Neural cell (in vitro differentiated cells): ENCODE measurements around the gene TEKT3. TPM values are rescaled to one million over a fixed set of nuclear protein-coding genes. Genes with fewer than 3 reads are reported as not detected.

Source experiments
- H2AFZ ChIP-seq: fragments of 200-600, 300-800 bp; sonication (generic), shearing (Covaris generic); 2 replicates; pipeline ENCODE4 v1.6.0; 2014; ENCODE audit warnings: low read depth, mild to moderate bottlenecking, antibody characterized with exemption, low read length, moderate library complexity
- H3F3A ChIP-seq: fragments of 200-600 bp; shearing (Covaris generic); 2 replicates; pipeline ENCODE4 v1.6.1; 2016; ENCODE audit warnings: mild to moderate bottlenecking, moderate library complexity, mixed read lengths, antibody characterized with exemption, low read length; ENCODE audit not compliant: insufficient read depth, poor library complexity, severe bottlenecking
- H3K27ac ChIP-seq: fragments of 200-600, 300-800 bp; sonication (generic), shearing (Covaris generic); 2 replicates; pipeline ENCODE4 v1.5.1; 2014; ENCODE audit warnings: mild to moderate bottlenecking, low read length, moderate library complexity
- H3K27me3 ChIP-seq: fragments of 300-800, 200-600 bp; sonication (generic), shearing (Covaris generic); 2 replicates; pipeline ENCODE4 v1.6.0; 2014; ENCODE audit warnings: mild to moderate bottlenecking, low read depth, low read length, moderate library complexity; ENCODE audit not compliant: insufficient read depth
- H3K36me3 ChIP-seq: fragments of 300-800, 200-600 bp; sonication (generic), shearing (Covaris generic); 2 replicates; pipeline ENCODE4 v1.5.1; 2014; ENCODE audit warnings: mild to moderate bottlenecking, antibody characterized with exemption, low read length, moderate library complexity; ENCODE audit not compliant: insufficient read depth
- H3K4me2 ChIP-seq: fragments of 300-800, 200-600 bp; sonication (generic), shearing (Covaris generic); 2 replicates; pipeline ENCODE4 v1.6.0; 2014; ENCODE audit warnings: mild to moderate bottlenecking, low read length
- H3K4me3 ChIP-seq: fragments of 300-800, 200-600 bp; sonication (generic), shearing (Covaris generic); 2 replicates; pipeline ENCODE4 v1.5.1; 2014; ENCODE audit warnings: mild to moderate bottlenecking, low read length, moderate library complexity
- H3K79me2 ChIP-seq: fragments of 200-600 bp; shearing (Covaris generic); replicated peaks from 2 replicates; pipeline ENCODE4 v1.6.0; 2014; ENCODE audit warnings: mild to moderate bottlenecking, low read length, moderate library complexity; ENCODE audit not compliant: insufficient read depth
- H3K9ac ChIP-seq: fragments of 300-800, 200-600 bp; sonication (generic), shearing (Covaris generic); 2 replicates; pipeline ENCODE4 v1.6.1; 2016; ENCODE audit warnings: mild to moderate bottlenecking, low read length, mixed read lengths
- H3K9me2 ChIP-seq: fragments of 200-600 bp; shearing (Covaris generic); 2 replicates; pipeline ENCODE4 v1.6.1; 2016; ENCODE audit warnings: mild to moderate bottlenecking, low read length, mixed read lengths; ENCODE audit not compliant: insufficient read depth
- H3K9me3 ChIP-seq: fragments of 200-600, 300-800 bp; sonication (generic), shearing (Covaris generic); 2 replicates; pipeline ENCODE4 v1.6.1; 2016; ENCODE audit warnings: mild to moderate bottlenecking, mixed run types, low read length, moderate library complexity, mixed read lengths
- H4K20me1 ChIP-seq: fragments of 200-600 bp; shearing (Covaris generic); 2 replicates; pipeline ENCODE4 v1.6.1; 2016; ENCODE audit warnings: mild to moderate bottlenecking, mixed run types; ENCODE audit not compliant: insufficient read depth
- CTCF ChIP-seq: fragments of 450-650 bp; IDR thresholded peaks from 2 replicates; pipeline ENCODE4 v1.5.1; 2014; ENCODE audit warnings: antibody characterized with exemption, mild to moderate bottlenecking, moderate library complexity; ENCODE audit not compliant: poor library complexity, severe bottlenecking
- EP300 ChIP-seq: fragments of 450-650 bp; conservative IDR thresholded peaks from 2 replicates; pipeline ENCODE4 v1.6.1; 2014; ENCODE audit warnings: antibody characterized with exemption, mild to moderate bottlenecking, moderate library complexity; ENCODE audit not compliant: poor library complexity, severe bottlenecking
- EZH2 ChIP-seq: fragments of 200-600, 300-800 bp; shearing (Covaris generic), sonication (generic); IDR thresholded peaks from 2 replicates; pipeline ENCODE4 v1.6.1; 2014; ENCODE audit warnings: antibody characterized with exemption, low read length, borderline replicate concordance, mild to moderate bottlenecking; ENCODE audit not compliant: insufficient read depth, poor library complexity, severe bottlenecking
- MXI1 ChIP-seq: fragments of 450-650 bp; conservative IDR thresholded peaks from 2 replicates; pipeline ENCODE4 v1.6.1; 2014; ENCODE audit warnings: antibody characterized with exemption, mild to moderate bottlenecking; ENCODE audit not compliant: poor library complexity, severe bottlenecking
- POLR2AphosphoS5 ChIP-seq: IDR thresholded peaks from 2 replicates; pipeline ENCODE4 v1.6.1; 2012
- RAD21 ChIP-seq: fragments of 450-650 bp; conservative IDR thresholded peaks from 2 replicates; pipeline ENCODE4 v1.6.1; 2014; ENCODE audit warnings: antibody characterized with exemption, mild to moderate bottlenecking, moderate library complexity
- REST ChIP-seq: IDR thresholded peaks from 2 replicates; pipeline ENCODE4 v1.6.1; 2012; ENCODE audit warnings: borderline replicate concordance
- SMC3 ChIP-seq: fragments of 450-650 bp; conservative IDR thresholded peaks from 2 replicates; pipeline ENCODE4 v1.6.1; 2014; ENCODE audit warnings: antibody characterized with exemption, mild to moderate bottlenecking, moderate library complexity; ENCODE audit not compliant: poor library complexity
- TAF1 ChIP-seq: IDR thresholded peaks from 2 replicates; pipeline ENCODE4 v1.6.1; 2012; ENCODE audit warnings: low read depth
- polyA plus RNA-seq: library from polyadenylated mRNA; depleted of rRNA; stranded (reverse); fragments of >200 nt; gene quantifications from 2 replicates; pipeline ENCODE4 v1.2.3, GENCODE V29; 2014

TEKT3 gene
- polyA plus RNA-seq, 1 donor from 2014 or later, result 3.1 TPM

GRCh38 chr17:15309793-15310192 lies 31.6 kb downstream of the TEKT3 start:
- Histone ChIP-seq H3K36me3 (no peaks in the 10 kb centered on the region), H3K9ac (no peak overlapping the region), H3K4me2 (no peak overlapping the region), H3F3A (no peaks in the 10 kb centered on the region), H3K9me3 (no peaks in the 10 kb centered on the region), H3K27ac (no peak overlapping the region), H3K79me2 (no peaks in the 10 kb centered on the region), H3K4me3 (no peak overlapping the region), H3K9me2 (no peaks in the 10 kb centered on the region), H4K20me1 (no peaks in the 10 kb centered on the region), H2AFZ (no peak overlapping the region), H3K27me3 (no peaks in the 10 kb centered on the region)
- TF ChIP-seq POLR2AphosphoS5 (no peak), TAF1 (no peak), REST (no peak), EZH2 (no peak), RAD21 (no peak), CTCF (no peak), SMC3 (no peak), EP300 (no peak), MXI1 (no peak)

GRCh38 chr17:15309236-15309635 lies 32.2 kb downstream of the TEKT3 start:
- H3K27ac ChIP-seq, result no peak overlapping the region
- no peaks in the 10 kb centered on the region for H3K79me2 ChIP-seq
- H3K4me3 ChIP-seq, result no peak overlapping the region
- no peaks in the 10 kb centered on the region for H3F3A ChIP-seq
- H2AFZ ChIP-seq, result no peak overlapping the region
- no peaks in the 10 kb centered on the region for H3K9me3 ChIP-seq
- H3K9me2 ChIP-seq, result no peaks in the 10 kb centered on the region
- TF ChIP-seq SMC3 (no peak), CTCF (no peak), POLR2AphosphoS5 (no peak), MXI1 (no peak), RAD21 (no peak), EP300 (no peak), TAF1 (no peak), EZH2 (no peak), REST (no peak)
- no peaks in the 10 kb centered on the region for H4K20me1 ChIP-seq
- H3K27me3 ChIP-seq, result no peaks in the 10 kb centered on the region
- H3K9ac ChIP-seq, result no peak overlapping the region
- H3K36me3 ChIP-seq, result no peaks in the 10 kb centered on the region
- no peak overlapping the region for H3K4me2 ChIP-seq
